H1 (cell line): ENCODE results near the gene PLA1A. TPM values are rescaled to one million over a fixed set of nuclear protein-coding genes. Genes with fewer than 3 reads are reported as not detected.

ENCODE experiments used
- CTCF ChIA-PET: fragments of 300-600 bp; sonication (Branson Sonifier 250); formaldehyde crosslinking; loops from one replicate; lab custom pipeline; 2021; ENCODE audit not compliant: partially characterized antibody; lab: Charles Lee
- POLR2A ChIA-PET: fragments of 300-600 bp; sonication (Branson Sonifier 250); formaldehyde crosslinking; loops from one replicate; lab custom pipeline; 2021; ENCODE audit warnings: inconsistent platforms; ENCODE audit not compliant: partially characterized antibody; lab: Charles Lee
- DNase-seq, 2 experiments: peaks; one replicate each; pipeline versions ENCODE4 v3.0.0 to v3.0.0-alpha.2; 2010 to 2022; ENCODE audit warnings: low spot score in 2 of 2, low read depth in 1 of 2, mixed read lengths in 1 of 2
- FAIRE-seq: peaks from 2 replicates; lab custom pipeline; 2011; peaks lifted over from hg19 to GRCh38; lab: Jason Lieb, UNC
- H2AFZ ChIP-seq: 2 replicates; pipeline ENCODE4 v1.8.1; 2012; ENCODE audit warnings: low read length, inconsistent platforms
- H2AK5ac ChIP-seq: 2 replicates; pipeline ENCODE4 v1.6.1; 2013; ENCODE audit warnings: low read depth, low read length
- H2BK120ac ChIP-seq: replicated peaks from 2 replicates; pipeline ENCODE3; 2013; ENCODE audit warnings: low read depth, low read length, inconsistent platforms
- H2BK12ac ChIP-seq: 2 replicates; pipeline ENCODE4 v1.6.1; 2013; ENCODE audit warnings: low read depth, low read length
- H2BK15ac ChIP-seq: 2 replicates; pipeline ENCODE4 v1.6.1; 2013; ENCODE audit warnings: low read length
- H2BK20ac ChIP-seq: 2 replicates; pipeline ENCODE4 v1.6.1; 2013; ENCODE audit warnings: low read length
- H2BK5ac ChIP-seq: 2 replicates; pipeline ENCODE4 v1.6.1; 2013; ENCODE audit warnings: low read depth, low read length
- H3K14ac ChIP-seq: 2 replicates; pipeline ENCODE4 v1.6.1; 2013; ENCODE audit warnings: inconsistent platforms; ENCODE audit not compliant: insufficient read length
- H3K18ac ChIP-seq: 2 replicates; pipeline ENCODE4 v1.6.1; 2013; ENCODE audit warnings: low read length; ENCODE audit errors: extremely low read depth
- H3K23ac ChIP-seq: 2 replicates; pipeline ENCODE4 v1.6.1; 2013; ENCODE audit warnings: inconsistent platforms; ENCODE audit not compliant: insufficient read length
- H3K23me2 ChIP-seq: 2 replicates; pipeline ENCODE4 v1.6.1; 2013; ENCODE audit warnings: low read depth, low read length
- H3K27ac ChIP-seq: 2 replicates; pipeline ENCODE4 v1.6.1; 2011; ENCODE audit warnings: low read depth, low read length, inconsistent platforms
- H3K27me3 ChIP-seq, 4 experiments: replicated peaks in 1 of 4; 1 replicate in 1 of 4; 2 replicates in 3 of 4; pipeline versions ENCODE4 v1.6.1 to v1.8.1; 2011 to 2013; ENCODE audit warnings: low read length in 3 of 4, mild to moderate bottlenecking in 3 of 4, inconsistent platforms in 2 of 4, mixed read lengths in 2 of 4, moderate library complexity in 1 of 4; ENCODE audit not compliant: control insufficient read depth in 3 of 4, insufficient read depth in 3 of 4; ENCODE audit errors: extremely low read depth in 1 of 4
- H3K36me3 ChIP-seq, 4 experiments: 2 replicates each; pipeline versions ENCODE4 v1.6.1 to v1.8.1; 2011 to 2013; ENCODE audit warnings: mild to moderate bottlenecking in 4 of 4, low read length in 3 of 4, moderate library complexity in 2 of 4, control low read depth in 1 of 4, inconsistent platforms in 1 of 4; ENCODE audit not compliant: insufficient read depth in 4 of 4, control insufficient read depth in 2 of 4
- H3K4ac ChIP-seq: replicated peaks from 2 replicates; pipeline ENCODE3; 2013; ENCODE audit warnings: low read length, low read depth, mixed read lengths, inconsistent platforms; ENCODE audit not compliant: insufficient read length
- H3K4me1 ChIP-seq, 4 experiments: replicated peaks in 1 of 4; 1 replicate in 1 of 4; 2 replicates in 3 of 4; pipeline versions ENCODE4 v1.6.1 to v1.8.1; 2011 to 2013; ENCODE audit warnings: low read length in 3 of 4, inconsistent platforms in 2 of 4, mixed read lengths in 1 of 4; ENCODE audit not compliant: insufficient read depth in 4 of 4, control insufficient read depth in 3 of 4
- H3K4me2 ChIP-seq, 2 experiments: 2 replicates each; pipeline versions ENCODE4 v1.6.1 to v1.8.1; 2011 to 2013; ENCODE audit warnings: low read depth in 2 of 2, low read length in 2 of 2, control low read depth in 1 of 2, inconsistent platforms in 1 of 2, mild to moderate bottlenecking in 1 of 2; ENCODE audit not compliant: insufficient read depth in 1 of 2
- H3K4me3 ChIP-seq, 4 experiments: fragments of 200-600, 300-600 bp in 1 of 4; sonication (generic), shearing (Covaris generic), sonication (Bioruptor Twin) in 1 of 4; 2 replicates each; pipeline versions ENCODE4 v1.5.1 to v1.8.1; 2011 to 2016; ENCODE audit warnings: low read length in 4 of 4, low read depth in 3 of 4, control low read depth in 2 of 4, inconsistent platforms in 2 of 4, mild to moderate bottlenecking in 2 of 4, mixed read lengths in 1 of 4, moderate library complexity in 1 of 4; ENCODE audit not compliant: insufficient read depth in 2 of 4; ENCODE audit errors: extremely low read depth in 1 of 4
- H3K56ac ChIP-seq: replicated peaks from 2 replicates; pipeline ENCODE3; 2013; ENCODE audit warnings: low read depth, mild to moderate bottlenecking, mixed read lengths, low read length, inconsistent platforms; ENCODE audit not compliant: insufficient read length
- H3K79me1 ChIP-seq: 2 replicates; pipeline ENCODE4 v1.6.1; 2013; ENCODE audit warnings: low read depth, low read length, control low read depth
- H3K79me2 ChIP-seq, 2 experiments: 2 replicates each; pipeline versions ENCODE4 v1.6.1 to v1.8.1; 2012 to 2013; ENCODE audit warnings: low read length in 2 of 2, mild to moderate bottlenecking in 2 of 2, inconsistent platforms in 1 of 2; ENCODE audit not compliant: insufficient read depth in 2 of 2, control insufficient read depth in 1 of 2
- H3K9ac ChIP-seq, 4 experiments: replicated peaks in 1 of 4; 1 replicate in 1 of 4; 2 replicates in 3 of 4; pipeline versions ENCODE4 v1.6.1 to v1.8.1; 2011 to 2013; ENCODE audit warnings: low read depth in 3 of 4, low read length in 3 of 4, control low read depth in 2 of 4, mild to moderate bottlenecking in 2 of 4, moderate library complexity in 2 of 4, inconsistent platforms in 1 of 4; ENCODE audit errors: extremely low read depth in 1 of 4
- H3K9me3 ChIP-seq, 2 experiments: 2 replicates each; pipeline versions ENCODE4 v1.6.1 to v1.8.1; 2012 to 2013; ENCODE audit warnings: mild to moderate bottlenecking in 2 of 2, moderate library complexity in 2 of 2, control low read depth in 1 of 2, inconsistent platforms in 1 of 2, low read depth in 1 of 2, low read length in 1 of 2, mixed read lengths in 1 of 2; ENCODE audit not compliant: insufficient read depth in 2 of 2
- H4K20me1 ChIP-seq, 2 experiments: replicated peaks in 1 of 2; 2 replicates each; pipeline versions ENCODE3 to v1.8.1; 2011 to 2013; ENCODE audit warnings: inconsistent platforms in 2 of 2, low read length in 2 of 2, mild to moderate bottlenecking in 1 of 2; ENCODE audit not compliant: insufficient read depth in 2 of 2, control insufficient read depth in 1 of 2
- H4K5ac ChIP-seq: 2 replicates; pipeline ENCODE4 v1.6.1; 2013; ENCODE audit warnings: low read length, low read depth, mixed read lengths, inconsistent platforms; ENCODE audit not compliant: insufficient read length
- H4K8ac ChIP-seq: 2 replicates; pipeline ENCODE4 v1.8.0; 2013; ENCODE audit warnings: mild to moderate bottlenecking, moderate library complexity, low read length, inconsistent platforms; ENCODE audit not compliant: insufficient read depth; ENCODE audit errors: extremely low read depth
- H4K91ac ChIP-seq: replicated peaks from 2 replicates; pipeline ENCODE3; 2013; ENCODE audit warnings: low read length, mixed read lengths, inconsistent platforms; ENCODE audit not compliant: insufficient read length
- GTF2F1 ChIP-seq: IDR thresholded peaks from 2 replicates; pipeline ENCODE4 v1.6.1; 2012; ENCODE audit warnings: low read depth, low read length, improper control_type of control experiment, borderline replicate concordance
- RAD21 ChIP-seq, 2 experiments: IDR thresholded peaks in 1 of 2; conservative IDR thresholded peaks in 1 of 2; 2 replicates each; pipeline ENCODE4 v1.6.1; 2011; ENCODE audit warnings: low read depth in 2 of 2, low read length in 2 of 2, improper control_type of control experiment in 1 of 2, inconsistent platforms in 1 of 2, mild to moderate bottlenecking in 1 of 2, moderate library complexity in 1 of 2
- SP2 ChIP-seq: IDR thresholded peaks from 2 replicates; pipeline ENCODE4 v1.6.1; 2012; ENCODE audit warnings: mild to moderate bottlenecking, low read length, inconsistent platforms
- TAF1 ChIP-seq: IDR thresholded peaks from 2 replicates; pipeline ENCODE4 v1.6.1; 2011; ENCODE audit warnings: mild to moderate bottlenecking, low read depth, low read length
- WGBS, 2 experiments: shearing (Covaris generic) in 1 of 2; methylation state at CpG; one replicate each; pipeline versions ENCODE4 v1.1.6 to v1.1.7; 2013 to 2015; ENCODE audit warnings: low lambda C conversion rate in 2 of 2, mixed read lengths in 2 of 2, inconsistent platforms in 1 of 2, low coverage in 1 of 2, missing lambda C conversion rate in 1 of 2; ENCODE audit not compliant: insufficient replicate concordance in 2 of 2, insufficient coverage in 1 of 2, insufficient read length in 1 of 2; ENCODE audit errors: extremely low coverage in 1 of 2, missing lambda C conversion rate in 1 of 2; 5-methylcytosine and 5-hydroxymethylcytosine counted together
- polyA plus RNA-seq, 7 experiments: library from polyadenylated mRNA; depleted of rRNA in 3 of 7; stranded (reverse) in 5 of 7; unstranded in 2 of 7; fragments of >200 nt in 5 of 7; fragments of 200-250 nt in 2 of 7; gene quantifications; 1 replicate in 5 of 7; 2 replicates in 1 of 7; 4 replicates in 1 of 7; pipeline versions ENCODE4 v1.2.1 to v1.2.3, GENCODE V29; 2011 to 2013; ENCODE audit warnings: missing spikeins in 2 of 7, mixed read lengths in 2 of 7
- total RNA-seq: library from RNA; stranded (reverse); fragmentation: NEBNext Ultra II Directional; extraction: Animal tissue kit (Norgen Biotek cat#: 25700); gene quantifications from 2 replicates; pipeline ENCODE4 v1.2.1, GENCODE V29; 2021

Gene PLA1A
- total and polyA plus RNA-seq, 2 of the 8 experiments (the other 6 are each of a cell fraction or from before 2014, with no cell fraction given) = not detected

DNA sequence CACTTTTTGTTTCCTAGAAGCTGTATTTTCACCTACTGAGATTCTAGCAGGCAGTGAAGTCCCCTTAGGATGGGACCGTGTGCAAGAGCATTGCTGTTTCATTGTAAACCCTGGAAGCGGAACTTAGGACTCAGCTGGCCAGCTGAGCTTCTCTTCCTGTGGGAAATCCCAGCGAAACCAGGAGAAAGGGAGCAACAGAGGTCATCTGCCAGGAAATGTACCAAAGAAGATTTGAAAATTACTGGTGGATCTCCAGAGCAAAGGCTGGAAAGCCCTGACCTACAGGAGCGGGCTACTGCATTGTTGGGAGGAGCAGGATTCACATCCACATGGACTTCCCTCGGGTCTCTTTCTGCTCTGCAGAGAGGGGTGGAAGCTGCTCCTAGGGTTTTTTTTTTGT is 26.0 kb upstream of the PLA1A start:
- H3K56ac ChIP-seq = no peak overlapping the region
- H3K36me3 ChIP-seq = no peaks in the 10 kb centered on the region
- no peaks in the 10 kb centered on the region for H4K20me1 ChIP-seq
- no peaks in the 10 kb centered on the region for H3K9me3 ChIP-seq
- H3K79me2 ChIP-seq = no peaks in the 10 kb centered on the region
- no peaks in the 10 kb centered on the region for H3K27me3 ChIP-seq
- no peak overlapping the region for H2AK5ac ChIP-seq
- H3K23ac ChIP-seq = no peak overlapping the region
- TF ChIP-seq GTF2F1 (no peak), RAD21 (IDR thresholded peaks at IDR 0.05 in 1 of 2, conservative IDR thresholded peaks at IDR 0.05 in 1 of 2; ENCODE audit: low read depth in 2 of 2, low read length in 2 of 2) (no peak), TAF1 (no peak), SP2 (no peak)
- no peak overlapping the region for H3K4me2 ChIP-seq
- no peak overlapping the region for H3K9ac ChIP-seq
- CTCF ChIA-PET = interaction anchor here (1.0 to 1.7 kb wide), 3 partner anchors 11 to 119 kb away, joined by 3 read pairs; no protein-coding TSS in a partner anchor
- peak overlapping the region; percentile 25; the same call in 1 of the 2 replicates for H4K8ac ChIP-seq
- H2BK5ac ChIP-seq = no peak overlapping the region
- no peak overlapping the region for H3K4ac ChIP-seq
- DNase-seq (no peak), FAIRE-seq (no peak)
- H3K79me1 ChIP-seq = no peaks in the 10 kb centered on the region
- 65% methylated on average over 5 of the region's 5 CpGs; no CpG with 5 or more reads in 1 of the 2 experiments for WGBS, 2 experiments
- H3K23me2 ChIP-seq = no peaks in the 10 kb centered on the region
- H2BK15ac ChIP-seq = no peak overlapping the region
- no peak overlapping the region for H2BK120ac ChIP-seq
- no peak overlapping the region for H4K91ac ChIP-seq
- POLR2A ChIA-PET = no interaction called here
- no peaks in the 10 kb centered on the region for H3K4me1 ChIP-seq
- H2AFZ ChIP-seq = no peak overlapping the region
- no peak overlapping the region for H2BK20ac ChIP-seq
- no peak overlapping the region for H3K14ac ChIP-seq
- H3K27ac ChIP-seq = no peak overlapping the region
- no peak overlapping the region for H2BK12ac ChIP-seq
- no peak overlapping the region for H3K4me3 ChIP-seq
- no peak overlapping the region for H4K5ac ChIP-seq
- H3K18ac ChIP-seq = no peak overlapping the region
